Cardiac muscle cell (in vitro differentiated cells and primary cell): ENCODE measurements around the gene ZG16B. TPM values are rescaled to one million over a fixed set of nuclear protein-coding genes. Genes with fewer than 3 reads are reported as not detected.

Experiments
- DNase-seq, 2 donors: peaks; one replicate each; pipeline versions ENCODE4 v3.0.0 to v3.0.0-alpha.2; 2010 to 2017; ENCODE audit warnings: low read depth in 1 of 2, low spot score in 1 of 2
- H3K27ac ChIP-seq: fragments of 200-600 bp; sonication (generic); 2 replicates; pipeline ENCODE4 v1.5.1; 2016
- H3K27me3 ChIP-seq: fragments of 200-600 bp; sonication (generic); 2 replicates; pipeline ENCODE4 v1.6.0; 2016; ENCODE audit warnings: control low read depth
- H3K36me3 ChIP-seq: fragments of 200-600 bp; sonication (generic); 2 replicates; pipeline ENCODE4 v1.5.1; 2016; ENCODE audit warnings: control low read depth
- H3K4me1 ChIP-seq: fragments of 200-600 bp; sonication (generic); 2 replicates; pipeline ENCODE4 v1.8.1; 2017; ENCODE audit warnings: low read depth, mild to moderate bottlenecking, mixed run types
- H3K4me3 ChIP-seq: fragments of 200-600 bp; sonication (generic); 2 replicates; pipeline ENCODE4 v1.5.1; 2016; ENCODE audit warnings: mild to moderate bottlenecking
- H3K9me3 ChIP-seq: fragments of 200-600 bp; sonication (generic); 2 replicates; pipeline ENCODE4 v1.5.1; 2017; ENCODE audit warnings: low read depth, mild to moderate bottlenecking, control low read depth
- polyA plus RNA-seq: library from polyadenylated mRNA; unstranded; fragments of >200 nt; fragmentation: Nextera tagmentation; extraction: Ambion mirVana; gene quantifications from 2 replicates; pipeline ENCODE4 v1.2.1, GENCODE V29; 2016
- total RNA-seq: library from RNA; depleted of rRNA; stranded (reverse); fragments of >200 nt; gene quantifications from 2 replicates; pipeline ENCODE4 v1.2.3, GENCODE V29; 2016
- TF ChIP-seq, protein P1 (sequence below): IDR thresholded peaks from 2 replicates; pipeline ENCODE4 v1.5.1; 2012; ENCODE audit warnings: low read depth, mild to moderate bottlenecking, low read length

The ZG16B gene
- total and polyA plus RNA-seq, 2 experiments from 2014 or later, result not detected

DNA sequence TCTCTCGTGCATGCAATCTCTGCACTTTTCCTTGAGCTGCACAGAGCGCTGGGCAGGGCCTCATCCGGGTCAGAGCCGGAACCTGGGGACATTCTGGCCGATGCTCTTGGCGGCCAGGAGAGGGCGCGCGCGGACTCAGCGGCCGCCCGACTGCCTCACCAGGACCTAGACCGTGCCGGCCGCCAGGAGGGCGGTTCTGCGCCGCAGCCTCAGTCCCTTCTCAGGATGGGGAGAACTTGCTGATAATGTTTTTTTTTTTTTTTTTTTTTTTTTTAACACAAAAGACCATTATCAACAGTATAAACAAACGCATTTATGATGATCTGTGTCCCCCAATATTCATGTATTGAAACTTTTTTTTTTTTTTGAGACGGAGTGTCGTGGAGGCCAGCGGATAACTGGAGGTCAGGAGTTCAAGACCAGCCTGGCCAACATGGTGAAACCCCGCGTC lies 44.8 kb downstream of the ZG16B start:
- Histone ChIP-seq H3K27me3 (peaks cover 16% of the 10 kb centered on the region), H3K9me3 (no peaks in the 10 kb centered on the region), H3K27ac (no peak overlapping the region), H3K36me3 (no peaks in the 10 kb centered on the region), H3K4me1 (no peaks in the 10 kb centered on the region), H3K4me3 (no peak overlapping the region)
- peak; percentile 84 to 87 for DNase-seq
- TF ChIP-seq, protein P1, sequence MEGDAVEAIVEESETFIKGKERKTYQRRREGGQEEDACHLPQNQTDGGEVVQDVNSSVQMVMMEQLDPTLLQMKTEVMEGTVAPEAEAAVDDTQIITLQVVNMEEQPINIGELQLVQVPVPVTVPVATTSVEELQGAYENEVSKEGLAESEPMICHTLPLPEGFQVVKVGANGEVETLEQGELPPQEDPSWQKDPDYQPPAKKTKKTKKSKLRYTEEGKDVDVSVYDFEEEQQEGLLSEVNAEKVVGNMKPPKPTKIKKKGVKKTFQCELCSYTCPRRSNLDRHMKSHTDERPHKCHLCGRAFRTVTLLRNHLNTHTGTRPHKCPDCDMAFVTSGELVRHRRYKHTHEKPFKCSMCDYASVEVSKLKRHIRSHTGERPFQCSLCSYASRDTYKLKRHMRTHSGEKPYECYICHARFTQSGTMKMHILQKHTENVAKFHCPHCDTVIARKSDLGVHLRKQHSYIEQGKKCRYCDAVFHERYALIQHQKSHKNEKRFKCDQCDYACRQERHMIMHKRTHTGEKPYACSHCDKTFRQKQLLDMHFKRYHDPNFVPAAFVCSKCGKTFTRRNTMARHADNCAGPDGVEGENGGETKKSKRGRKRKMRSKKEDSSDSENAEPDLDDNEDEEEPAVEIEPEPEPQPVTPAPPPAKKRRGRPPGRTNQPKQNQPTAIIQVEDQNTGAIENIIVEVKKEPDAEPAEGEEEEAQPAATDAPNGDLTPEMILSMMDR, result peak; percentile 94

DNA sequence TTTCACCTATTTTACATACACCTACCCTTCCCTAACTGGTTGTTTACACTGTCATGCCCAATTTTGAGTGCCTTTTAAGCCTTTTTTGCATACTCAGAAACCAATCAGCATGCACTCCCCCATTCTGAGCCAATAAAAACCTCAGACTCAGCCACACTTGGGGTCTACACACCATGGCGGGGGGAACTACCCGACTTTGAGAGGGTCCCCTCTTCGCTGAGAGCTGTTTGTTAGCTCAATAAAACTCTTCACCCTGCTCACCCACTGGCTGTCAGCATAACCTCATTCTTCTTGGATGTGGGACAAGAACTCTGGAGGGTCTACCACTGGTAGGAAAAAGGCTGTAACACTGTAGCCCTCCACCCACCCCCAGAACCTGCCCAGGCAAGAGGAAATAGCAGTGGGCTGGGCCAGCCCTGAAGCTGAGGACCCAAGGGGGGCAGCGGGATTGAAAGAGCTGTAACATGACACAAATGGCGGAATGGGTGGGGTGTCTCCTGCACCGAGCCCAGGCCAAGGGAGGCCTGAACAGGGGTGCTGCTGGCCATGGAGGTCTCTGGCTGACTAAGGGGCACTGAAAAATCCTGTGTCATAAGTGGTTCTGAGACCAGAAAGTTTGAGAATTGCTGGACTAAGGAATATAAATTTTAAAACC lies 49.9 kb downstream of the ZG16B start:
- Histone ChIP-seq H3K36me3 (no peaks in the 10 kb centered on the region), H3K27ac (no peak overlapping the region), H3K4me1 (no peaks in the 10 kb centered on the region), H3K27me3 (no peaks in the 10 kb centered on the region), H3K4me3 (no peak overlapping the region), H3K9me3 (no peaks in the 10 kb centered on the region)
- TF ChIP-seq, protein P1, result no peak
- DNase-seq, result no peak

Other genes with a start within 250 kb of the ZG16B start
- 32.9 and 67.2 TPM in 2 replicates for gene KCTD5, start 147.8 kb upstream of the ZG16B start, total RNA-seq
- gene KCTD5, start 147.8 kb upstream of the ZG16B start, polyA plus RNA-seq, result 32.6 and 35.0 TPM in 2 replicates
- 13.0 and 17.0 TPM in 2 replicates for gene PRSS27, start 110.1 kb upstream of the ZG16B start, total RNA-seq
- gene PRSS27, start 110.1 kb upstream of the ZG16B start, polyA plus RNA-seq, result 12.1 and 14.5 TPM in 2 replicates
- gene SRRM2, start 77.7 kb upstream of the ZG16B start, total RNA-seq, result 131 and 321 TPM in 2 replicates
- gene SRRM2, start 77.7 kb upstream of the ZG16B start, polyA plus RNA-seq, result 592 and 734 TPM in 2 replicates
- 180 and 435 TPM in 2 replicates for gene ELOB, start 53.0 kb upstream of the ZG16B start, total RNA-seq
- gene ELOB, start 53.0 kb upstream of the ZG16B start, polyA plus RNA-seq, result 606 and 614 TPM in 2 replicates
- gene PRSS33, start 42.7 kb upstream of the ZG16B start, total RNA-seq, result not detected in 2 replicates
- not detected in 2 replicates for gene PRSS33, start 42.7 kb upstream of the ZG16B start, polyA plus RNA-seq
- gene PRSS41, start 31.8 kb upstream of the ZG16B start, total RNA-seq, result not detected in 2 replicates
- not detected in 2 replicates for gene PRSS41, start 31.8 kb upstream of the ZG16B start, polyA plus RNA-seq
- gene PRSS21, start 13.1 kb upstream of the ZG16B start, total RNA-seq, result not detected in 2 replicates
- gene PRSS21, start 13.1 kb upstream of the ZG16B start, polyA plus RNA-seq, result not detected in 2 replicates
- not detected in 2 replicates for gene PRSS22, start 27.9 kb downstream of the ZG16B start, total RNA-seq
- gene PRSS22, start 27.9 kb downstream of the ZG16B start, polyA plus RNA-seq, result not detected in 2 replicates
- 134 and 148 TPM in 2 replicates for gene FLYWCH2, start 52.9 kb downstream of the ZG16B start, total RNA-seq
- 59.2 and 66.1 TPM in 2 replicates for gene FLYWCH2, start 52.9 kb downstream of the ZG16B start, polyA plus RNA-seq
- 33.2 and 58.7 TPM in 2 replicates for gene FLYWCH1, start 81.6 kb downstream of the ZG16B start, total RNA-seq
- gene FLYWCH1, start 81.6 kb downstream of the ZG16B start, polyA plus RNA-seq, result 34.7 and 41.1 TPM in 2 replicates
- 2.6 and 3.9 TPM in 2 replicates for gene KREMEN2, start 134.0 kb downstream of the ZG16B start, total RNA-seq
- gene KREMEN2, start 134.0 kb downstream of the ZG16B start, polyA plus RNA-seq, result 1.3 and 2.5 TPM in 2 replicates
- gene PAQR4, start 139.0 kb downstream of the ZG16B start, total RNA-seq, result 3.1 and 9.9 TPM in 2 replicates
- 3.9 and 11.0 TPM in 2 replicates for gene PAQR4, start 139.0 kb downstream of the ZG16B start, polyA plus RNA-seq
- 26.2 and 28.1 TPM in 2 replicates for gene PKMYT1, start 150.1 kb downstream of the ZG16B start, total RNA-seq
- gene PKMYT1, start 150.1 kb downstream of the ZG16B start, polyA plus RNA-seq, result 30.6 and 36.8 TPM in 2 replicates
- gene CLDN9, start 182.6 kb downstream of the ZG16B start, total RNA-seq, result 3.2 and 6.3 TPM in 2 replicates
- gene CLDN9, start 182.6 kb downstream of the ZG16B start, polyA plus RNA-seq, result 8.4 and 8.5 TPM in 2 replicates
- gene CLDN6, start 187.9 kb downstream of the ZG16B start, total RNA-seq, result 148 and 210 TPM in 2 replicates
- 244 and 344 TPM in 2 replicates for gene CLDN6, start 187.9 kb downstream of the ZG16B start, polyA plus RNA-seq
- 115 and 122 TPM in 2 replicates for gene TNFRSF12A, start 190.1 kb downstream of the ZG16B start, total RNA-seq
- 106 and 142 TPM in 2 replicates for gene TNFRSF12A, start 190.1 kb downstream of the ZG16B start, polyA plus RNA-seq
- gene HCFC1R1, start 193.6 kb downstream of the ZG16B start, total RNA-seq, result 48.3 and 50.8 TPM in 2 replicates
- 109 and 140 TPM in 2 replicates for gene HCFC1R1, start 193.6 kb downstream of the ZG16B start, polyA plus RNA-seq
- gene THOC6, start 193.7 kb downstream of the ZG16B start, total RNA-seq, result 34.8 and 36.9 TPM in 2 replicates
- gene THOC6, start 193.7 kb downstream of the ZG16B start, polyA plus RNA-seq, result 61.3 and 65.7 TPM in 2 replicates
- gene BICDL2, start 206.6 kb downstream of the ZG16B start, total RNA-seq, result not detected in 2 replicates
- 0.19 TPM in 1 of 2 replicates, not detected in the other for gene BICDL2, start 206.6 kb downstream of the ZG16B start, polyA plus RNA-seq
- gene MMP25, start 216.3 kb downstream of the ZG16B start, total RNA-seq, result 0.03 TPM in 1 of 2 replicates, not detected in the other
- 4.3 and 5.8 TPM in 2 replicates for gene MMP25, start 216.3 kb downstream of the ZG16B start, polyA plus RNA-seq
- 0.66 TPM in 1 of 2 replicates, not detected in the other for gene IL32, start 235.3 kb downstream of the ZG16B start, total RNA-seq
- gene IL32, start 235.3 kb downstream of the ZG16B start, polyA plus RNA-seq, result 0.35 TPM in 1 of 2 replicates, not detected in the other